ENCODE measurements around the gene CFAP74. TPM values are rescaled to one million over a fixed set of nuclear protein-coding genes. Genes with fewer than 3 reads are reported as not detected.

The CFAP74 gene
- total RNA-seq, 2 donors from 2014 or later = 9.1 TPM; not detected in 1

DNA sequence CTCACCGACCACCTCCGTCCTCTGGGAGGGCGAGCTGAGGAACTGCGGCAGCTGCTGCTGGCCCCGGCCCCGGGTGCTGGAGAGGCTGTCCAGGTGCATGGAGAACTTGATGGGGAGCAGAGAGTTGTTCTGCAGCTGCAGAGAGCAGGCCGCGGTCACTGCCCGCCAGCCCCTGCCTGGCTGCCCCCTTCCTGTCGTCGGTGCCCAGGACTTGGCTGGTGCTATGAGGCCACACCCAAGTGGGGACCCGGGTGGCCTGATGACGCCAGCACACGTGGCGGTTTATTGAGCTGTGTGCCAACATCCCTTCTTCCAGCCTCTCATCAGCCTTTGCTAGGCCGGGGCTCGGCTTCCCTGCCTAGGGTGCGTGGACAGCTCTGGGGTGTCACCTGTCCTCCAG lies 79.2 kb downstream of the CFAP74 start:
- Histone ChIP-seq H3K36me3 (no peaks in the 10 kb centered on the region), H3K27ac (no peak overlapping the region), H3K9me3 (no peaks in the 10 kb centered on the region), H3K27me3 (replicated peaks; ENCODE audit: insufficient read depth) (no peaks in the 10 kb centered on the region), H3K4me3 (no peak overlapping the region), H3K4me1 (replicated peaks) (no peaks in the 10 kb centered on the region)
- 52% methylated on average over 5 of the region's 18 CpGs for WGBS
- intact Hi-C loops (cut with DNase I) = no loop called here
- no peak for DNase-seq (ENCODE audit: low spot score)
- TF ChIP-seq POLR2AphosphoS5 (IDR thresholded peaks at IDR 0.05) = no peak
- TF ChIP-seq POLR2A (IDR thresholded peaks at IDR 0.05) = no peak
- no peak for TF ChIP-seq CTCF (IDR thresholded peaks at IDR 0.05)

DNA sequence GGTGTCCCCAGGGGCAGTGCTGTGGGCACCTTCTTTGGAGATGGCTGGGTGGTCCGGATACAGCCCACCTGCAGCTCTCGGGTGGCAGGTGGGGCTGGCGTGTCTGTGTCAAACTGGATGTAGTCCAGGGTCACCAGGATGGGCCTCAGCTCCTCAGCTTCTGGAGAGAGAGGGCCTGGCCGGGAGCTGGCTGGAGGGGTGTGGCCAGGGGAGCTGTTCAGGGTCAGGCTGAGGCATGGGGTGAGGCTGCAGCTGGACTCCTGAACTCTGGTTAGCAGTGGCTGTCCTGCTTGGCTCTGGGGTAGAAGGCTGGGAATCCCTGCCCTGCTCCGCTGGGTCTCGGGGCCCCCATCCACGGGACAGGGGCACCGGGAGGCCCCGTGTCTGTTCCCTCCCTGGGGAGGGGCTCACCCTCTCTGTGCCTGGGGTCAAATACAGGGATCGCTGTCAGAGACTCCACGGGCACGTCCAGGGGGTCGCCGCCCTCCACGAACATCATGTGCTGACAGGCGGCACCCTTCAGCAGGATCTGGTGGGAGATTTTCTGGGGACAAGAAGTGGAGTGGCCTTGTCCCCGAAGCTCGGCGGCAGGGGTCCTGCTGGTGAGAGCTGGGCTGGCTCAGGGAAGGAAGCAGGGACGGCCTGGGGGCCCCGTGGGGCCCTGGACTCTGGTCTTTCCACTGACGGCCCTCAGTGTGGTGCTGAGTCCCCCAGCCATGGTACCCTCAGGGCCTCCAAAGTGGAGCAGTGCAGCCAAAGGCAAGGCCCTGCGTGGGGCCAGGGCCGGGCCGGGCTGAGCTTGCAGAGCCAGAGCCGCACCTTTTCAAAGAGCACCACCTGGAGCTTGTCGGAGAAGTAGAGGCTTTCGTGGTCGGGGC lies 80.4 kb downstream of the CFAP74 start:
- no peaks in the 10 kb centered on the region for H3K27me3 ChIP-seq (replicated peaks; ENCODE audit: insufficient read depth)
- no peak for DNase-seq (ENCODE audit: low spot score)
- 69% methylated on average over 28 of the region's 29 CpGs for WGBS
- no peaks in the 10 kb centered on the region for H3K9me3 ChIP-seq
- H3K4me1 ChIP-seq (replicated peaks) = no peaks in the 10 kb centered on the region
- TF ChIP-seq POLR2A (IDR thresholded peaks at IDR 0.05) (no peak), POLR2AphosphoS5 (IDR thresholded peaks at IDR 0.05) (no peak), CTCF (IDR thresholded peaks at IDR 0.05) (no peak)
- no peaks in the 10 kb centered on the region for H3K36me3 ChIP-seq
- no peak overlapping the region for H3K4me3 ChIP-seq
- H3K27ac ChIP-seq = no peak overlapping the region
- intact Hi-C loops (cut with DNase I) = no loop called here

- no peak overlapping the region for H3K27ac ChIP-seq
- no peak for DNase-seq (ENCODE audit: low spot score)
- WGBS = 87% methylated on average over 6 of the region's 6 CpGs
- H3K4me3 ChIP-seq = no peak overlapping the region
- no peaks in the 10 kb centered on the region for H3K4me1 ChIP-seq (replicated peaks)
- H3K27me3 ChIP-seq (replicated peaks; ENCODE audit: insufficient read depth) = no peaks in the 10 kb centered on the region
- no peaks in the 10 kb centered on the region for H3K36me3 ChIP-seq
- TF ChIP-seq CTCF (IDR thresholded peaks at IDR 0.05) (no peak), POLR2AphosphoS5 (IDR thresholded peaks at IDR 0.05) (no peak), POLR2A (IDR thresholded peaks at IDR 0.05) (no peak)
- intact Hi-C loops (cut with DNase I) = no loop called here
- no peaks in the 10 kb centered on the region for H3K9me3 ChIP-seq
Measured at GRCh38 chr1:1922702-1922955, 81.0 kb downstream of the CFAP74 start.

- no peaks in the 10 kb centered on the region for H3K27me3 ChIP-seq (replicated peaks; ENCODE audit: insufficient read depth)
- intact Hi-C loops (cut with DNase I) = no loop called here
- no peak overlapping the region for H3K27ac ChIP-seq
- no peak overlapping the region for H3K4me3 ChIP-seq
- 92% methylated on average over 16 of the region's 16 CpGs for WGBS
- TF ChIP-seq POLR2AphosphoS5 (IDR thresholded peaks at IDR 0.05) = no peak
- no peak for TF ChIP-seq POLR2A (IDR thresholded peaks at IDR 0.05)
- no peak for TF ChIP-seq CTCF (IDR thresholded peaks at IDR 0.05)
- H3K4me1 ChIP-seq (replicated peaks) = no peaks in the 10 kb centered on the region
- no peaks in the 10 kb centered on the region for H3K9me3 ChIP-seq
- H3K36me3 ChIP-seq = no peaks in the 10 kb centered on the region
- no peak for DNase-seq (ENCODE audit: low spot score)
Measured at GRCh38 chr1:1921901-1922701, 81.5 kb downstream of the CFAP74 start.
